ENCODE results near the gene OFD1.

The OFD1 gene

GRCh38 chrX:13790206-13791131 is 55.9 kb downstream of the OFD1 start:
- DNase-seq (ENCODE audit: low read depth in 2 of 3, low spot score in 1 of 3), result no peak

- no peak for DNase-seq (ENCODE audit: low read depth in 2 of 3, low spot score in 1 of 3)
Measured at GRCh38 chrX:13791145-13791544, 56.6 kb downstream of the OFD1 start.

GRCh38 chrX:13791559-13791958 is 57.0 kb downstream of the OFD1 start:
- DNase-seq (ENCODE audit: low read depth in 2 of 3, low spot score in 1 of 3), result no peak

- no peak for DNase-seq (ENCODE audit: low read depth in 2 of 3, low spot score in 1 of 3)
Measured at GRCh38 chrX:13793897-13794296, 59.3 kb downstream of the OFD1 start.

- DNase-seq (ENCODE audit: low read depth in 2 of 3, low spot score in 1 of 3), result no peak
Measured at GRCh38 chrX:13794417-13794816, 59.9 kb downstream of the OFD1 start.

DNA sequence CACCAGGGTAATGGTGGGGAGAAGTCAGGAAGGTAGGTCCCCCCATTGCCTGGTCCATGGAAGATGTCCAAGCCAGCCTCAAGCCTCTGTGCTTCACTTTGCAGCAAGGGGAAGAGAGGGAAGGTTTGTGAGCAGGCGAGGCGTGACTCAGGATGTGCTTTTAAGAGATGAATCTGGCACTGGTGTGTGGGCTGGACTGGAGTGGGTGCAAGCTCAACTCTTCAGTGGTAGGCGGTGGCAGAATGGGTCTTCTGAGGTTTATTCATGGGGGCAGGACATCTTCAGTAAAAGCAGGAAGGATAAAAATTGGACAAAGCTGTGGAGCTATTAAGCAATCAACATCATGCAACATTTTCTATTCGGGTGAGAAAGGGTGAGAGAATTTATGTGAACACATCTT is 63.0 kb downstream of the OFD1 start:
- DNase-seq (ENCODE audit: low read depth in 2 of 3, low spot score in 1 of 3), result no peak

- DNase-seq (ENCODE audit: low read depth in 2 of 3, low spot score in 1 of 3), result no peak
Measured at GRCh38 chrX:13798184-13798583, 63.6 kb downstream of the OFD1 start.

DNA sequence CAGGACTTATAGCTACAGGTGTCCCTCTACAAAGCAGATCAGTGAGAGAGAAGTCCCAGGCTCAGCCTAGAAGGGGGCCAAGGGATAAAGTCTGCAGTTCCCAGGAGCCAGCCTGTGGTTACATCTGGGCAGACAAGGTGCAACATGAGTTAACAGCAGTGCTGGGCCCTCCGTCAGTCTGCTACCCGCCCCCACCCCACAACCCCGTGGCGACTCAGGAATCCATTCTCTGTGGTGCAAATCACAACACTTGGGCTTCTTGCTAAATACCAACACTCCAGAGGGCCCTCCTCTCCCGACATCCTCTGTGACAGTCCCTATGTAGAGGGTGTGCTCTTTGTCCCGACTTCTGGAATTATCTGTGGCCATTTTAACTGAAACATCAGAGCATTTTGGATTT is 68.6 kb downstream of the OFD1 start:
- DNase-seq (ENCODE audit: low read depth in 2 of 3, low spot score in 1 of 3), result no peak

GRCh38 chrX:13805241-13805640 is 70.7 kb downstream of the OFD1 start:
- no peak for DNase-seq (ENCODE audit: low read depth in 2 of 3, low spot score in 1 of 3)

DNA sequence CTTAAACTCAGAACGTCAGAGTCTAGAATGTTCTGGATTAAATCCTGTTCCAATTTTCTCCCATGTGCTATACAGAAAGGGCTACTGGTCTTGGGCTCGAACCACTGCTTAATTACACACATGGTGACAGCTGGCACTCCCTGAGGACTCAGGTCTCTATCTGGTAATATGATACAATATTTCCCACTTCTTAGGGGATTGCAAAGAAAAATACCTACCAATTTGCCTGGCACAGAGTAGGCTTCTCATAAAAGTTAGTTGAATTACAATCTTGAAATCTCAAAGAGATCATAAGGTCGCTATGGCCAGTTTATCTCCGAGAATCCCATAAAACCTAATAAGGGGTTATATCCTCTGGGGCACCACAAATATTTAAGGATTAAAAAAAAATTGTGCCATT is 73.7 kb downstream of the OFD1 start:
- no peak for DNase-seq (ENCODE audit: low read depth in 2 of 3, low spot score in 1 of 3)

- no peak for DNase-seq (ENCODE audit: low read depth in 2 of 3, low spot score in 1 of 3)
Measured at GRCh38 chrX:13808865-13809264, 74.3 kb downstream of the OFD1 start.

GRCh38 chrX:13815664-13816063 is 81.1 kb downstream of the OFD1 start:
- DNase-seq (ENCODE audit: low read depth in 2 of 3, low spot score in 1 of 3), result no peak

- DNase-seq (ENCODE audit: low read depth in 2 of 3, low spot score in 1 of 3), result no peak
Measured at GRCh38 chrX:13816176-13816575, 81.6 kb downstream of the OFD1 start.

DNA sequence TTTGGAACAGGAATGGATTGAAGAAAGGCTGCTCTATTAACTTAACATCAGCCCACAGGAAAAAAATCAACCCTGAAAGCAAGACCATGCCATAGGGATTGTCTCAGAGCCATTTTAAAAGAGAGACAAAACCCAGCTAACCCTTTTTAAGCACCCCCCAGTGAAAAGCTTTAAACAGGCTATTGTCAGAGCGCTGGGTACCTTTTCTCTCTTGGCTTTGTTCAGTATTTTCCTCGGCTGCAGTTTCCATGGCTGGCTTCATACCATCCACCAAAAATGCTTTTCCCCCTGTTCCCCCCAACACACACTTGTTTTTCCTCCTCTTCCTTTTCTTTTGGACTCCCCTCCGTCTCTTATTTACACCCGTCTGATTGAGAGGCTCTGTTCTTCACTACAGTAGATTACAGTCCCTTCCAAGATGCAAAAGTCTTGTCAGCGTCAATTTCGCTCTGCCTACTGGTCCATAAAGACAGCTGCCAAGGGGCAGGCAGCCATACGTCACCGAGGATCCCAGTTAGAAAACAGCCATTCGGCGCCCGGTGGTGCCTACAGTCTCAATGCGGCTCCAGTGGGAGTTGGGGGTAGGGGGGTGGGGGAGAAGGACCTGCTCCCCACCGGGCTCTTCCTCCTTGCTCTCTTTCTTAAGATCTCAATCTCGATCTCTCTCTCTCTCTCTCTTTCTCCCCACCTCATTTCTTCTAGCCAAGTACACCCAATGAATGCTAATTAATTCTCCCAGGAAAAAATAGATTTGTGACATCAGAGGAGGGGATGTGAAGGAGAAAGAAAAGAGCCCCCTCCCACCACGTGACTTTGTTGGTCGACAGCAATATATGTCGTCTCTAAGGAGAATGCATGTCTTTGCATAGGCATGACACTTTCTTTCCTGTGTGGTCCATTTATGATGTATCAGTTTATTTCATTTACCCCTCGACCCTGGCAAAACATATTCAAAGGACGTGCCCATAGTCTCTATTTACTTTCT is 82.4 kb downstream of the OFD1 start, which contains the start of gene GPM6B:
Gene GPM6B, minus strand, starts transcription at position 451 of the 985 bp plus-strand sequence. Its CDS starts 189 bp downstream, at position 262.
- no peak for DNase-seq (ENCODE audit: low read depth in 2 of 3, low spot score in 1 of 3)
